Type B pancreatic cell (in vitro differentiated cells): ENCODE measurements around the gene LINC01488. TPM values are rescaled to one million over a fixed set of nuclear protein-coding genes. Genes with fewer than 3 reads are reported as not detected.

Source experiments
- DNase-seq: peaks from one replicate; pipeline ENCODE4 v3.0.0; 2021; ENCODE audit warnings: mixed read lengths; ENCODE audit not compliant: unreplicated experiment; ENCODE audit errors: extremely low spot score
- H3K27ac Mint-ChIP-seq: 2 replicates; pipeline ENCODE4 v1.8.0; 2021; ENCODE audit warnings: mild to moderate bottlenecking, mixed read lengths
- H3K27me3 Mint-ChIP-seq: 2 replicates; pipeline ENCODE4 v1.8.0; 2021; ENCODE audit warnings: mixed read lengths
- H3K36me3 Mint-ChIP-seq: 2 replicates; pipeline ENCODE4 v1.8.0; 2021; ENCODE audit warnings: mixed read lengths
- H3K4me1 Mint-ChIP-seq: one replicate; pipeline ENCODE4 v1.8.0; 2021; ENCODE audit warnings: mixed read lengths; ENCODE audit not compliant: unreplicated experiment
- H3K4me3 Mint-ChIP-seq: 2 replicates; pipeline ENCODE4 v1.8.0; 2021; ENCODE audit warnings: mild to moderate bottlenecking, mixed read lengths
- H3K9me3 Mint-ChIP-seq: 2 replicates; pipeline ENCODE4 v1.8.0; 2021; ENCODE audit warnings: mixed read lengths
- CTCF ChIP-seq: fragments of 200-600 bp; sonication (generic); conservative IDR thresholded peaks from 2 replicates; pipeline ENCODE4 v1.5.0; 2021; ENCODE audit warnings: antibody characterized with exemption, mild to moderate bottlenecking
- total RNA-seq: library from RNA; stranded (reverse); gene quantifications from 2 replicates; pipeline ENCODE4 v1.2.1, GENCODE V29; 2021; ENCODE audit warnings: low replicate concordance

LINC01488 gene
- total RNA-seq, 1 donor from 2014 or later = not detected

DNA sequence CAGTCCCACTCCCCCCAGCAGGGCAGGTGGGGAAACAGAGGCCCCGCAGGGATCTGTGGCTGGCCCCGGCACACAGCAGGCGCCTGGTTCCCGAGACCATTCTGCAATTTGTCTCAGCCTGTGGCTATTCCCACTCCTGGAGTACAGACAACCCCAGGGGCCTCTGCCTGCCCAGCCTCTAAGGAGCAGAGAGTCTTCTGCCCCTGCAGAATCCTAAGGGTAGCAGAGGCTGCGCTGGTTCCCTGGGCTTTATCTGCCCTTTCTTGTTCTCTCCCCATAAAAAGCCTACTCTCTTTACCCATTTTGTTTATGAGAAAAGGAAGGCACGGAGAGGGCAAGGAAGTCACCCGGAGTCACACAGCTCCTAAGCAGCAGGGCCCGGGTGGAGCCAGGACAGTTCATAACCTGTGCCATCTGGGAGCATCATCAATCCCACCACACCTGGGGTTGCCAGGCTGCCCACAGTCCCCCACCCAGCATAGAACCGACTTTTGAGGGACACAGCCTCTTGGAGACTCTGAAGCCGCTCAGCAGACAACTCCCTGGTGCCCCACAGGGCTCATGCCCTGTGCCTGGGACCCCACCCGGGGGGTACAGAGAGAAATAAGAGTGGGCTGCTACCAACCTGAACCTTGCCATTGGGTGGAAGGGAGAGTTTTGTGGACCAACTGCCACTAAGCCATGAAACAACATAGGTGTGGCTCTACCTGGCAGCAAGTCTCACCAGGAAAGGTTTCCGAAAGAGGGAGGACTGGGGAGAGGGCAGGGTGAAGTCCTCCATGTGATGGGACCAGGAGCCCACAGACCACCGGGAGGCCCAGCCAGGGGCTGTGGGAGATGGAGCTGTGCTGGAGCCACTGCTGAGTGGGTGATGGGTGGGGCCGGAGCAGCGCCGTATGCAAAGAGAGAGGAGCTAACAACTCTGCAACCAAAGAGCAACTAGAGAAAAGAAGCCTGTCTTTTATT is 17.2 kb upstream of the LINC01488 start:
- Mint-ChIP-seq H3K9me3 (peaks cover 8% of the 10 kb centered on the region), H3K27me3 (no peaks in the 10 kb centered on the region), H3K4me3 (no peak overlapping the region), H3K4me1 (peaks cover 23% of the 10 kb centered on the region), H3K27ac (no peak overlapping the region), H3K36me3 (no peaks in the 10 kb centered on the region)
- DNase-seq = no peak
- TF ChIP-seq CTCF = no peak

- H3K4me1 Mint-ChIP-seq = peaks cover 17% of the 10 kb centered on the region
- no peaks in the 10 kb centered on the region for H3K27me3 Mint-ChIP-seq
- H3K27ac Mint-ChIP-seq = no peak overlapping the region
- H3K4me3 Mint-ChIP-seq = no peak overlapping the region
- no peaks in the 10 kb centered on the region for H3K36me3 Mint-ChIP-seq
- no peak for DNase-seq
- no peak for TF ChIP-seq CTCF
- H3K9me3 Mint-ChIP-seq = no peaks in the 10 kb centered on the region
Measured at GRCh38 chr11:69465236-69466000, 16.0 kb upstream of the LINC01488 start.

DNA sequence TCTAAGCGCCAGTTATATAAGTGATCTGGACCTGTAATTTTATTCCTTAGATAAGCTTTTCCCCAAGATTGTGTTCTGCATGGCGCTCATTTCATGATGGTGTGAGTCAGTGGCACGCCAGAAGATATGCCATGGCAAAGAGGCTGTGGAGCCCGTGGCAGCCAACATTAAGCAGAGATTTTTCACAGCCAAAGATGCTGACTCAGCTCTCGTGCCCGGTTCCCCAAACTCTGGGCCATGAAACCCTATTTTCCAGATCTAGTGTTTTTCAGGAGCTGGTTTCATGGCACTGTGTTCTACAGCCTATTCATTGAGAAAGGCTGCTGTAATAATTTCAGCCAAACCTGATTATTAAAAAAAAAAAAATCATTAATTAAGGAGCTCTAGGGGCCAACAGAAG is 15.4 kb upstream of the LINC01488 start:
- no peak for DNase-seq
- H3K4me3 Mint-ChIP-seq = no peak overlapping the region
- no peaks in the 10 kb centered on the region for H3K27me3 Mint-ChIP-seq
- no peaks in the 10 kb centered on the region for H3K36me3 Mint-ChIP-seq
- TF ChIP-seq CTCF = no peak
- no peaks in the 10 kb centered on the region for H3K9me3 Mint-ChIP-seq
- no peak overlapping the region for H3K27ac Mint-ChIP-seq
- H3K4me1 Mint-ChIP-seq = peaks cover 17% of the 10 kb centered on the region

- Mint-ChIP-seq H3K4me3 (no peak overlapping the region), H3K27me3 (peaks cover 5% of the 10 kb centered on the region), H3K27ac (no peak overlapping the region), H3K36me3 (no peaks in the 10 kb centered on the region), H3K9me3 (no peaks in the 10 kb centered on the region), H3K4me1 (peaks cover 21% of the 10 kb centered on the region)
- TF ChIP-seq CTCF = no peak
- no peak for DNase-seq
Measured at GRCh38 chr11:69467196-69467595, 14.3 kb upstream of the LINC01488 start.

DNA sequence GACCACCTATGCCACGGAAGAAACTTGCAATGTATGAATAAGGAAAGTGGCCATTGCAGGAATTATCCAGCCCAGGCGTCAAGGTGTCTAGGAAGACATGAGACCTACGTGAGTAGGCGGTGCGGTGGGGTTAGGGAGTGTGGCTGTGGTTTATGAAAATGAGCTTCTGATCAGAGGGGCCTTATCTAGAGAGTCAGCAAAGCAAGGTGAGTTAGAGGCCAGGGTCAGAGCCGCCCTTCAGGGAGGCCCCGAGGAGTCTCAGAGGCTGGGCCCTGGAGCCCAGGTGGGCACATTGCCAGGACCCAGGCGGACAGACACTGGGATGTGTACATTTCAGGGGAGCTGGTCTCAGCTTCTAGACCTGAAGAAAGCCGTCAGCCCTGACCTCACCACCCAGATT is 13.8 kb upstream of the LINC01488 start:
- no peak for TF ChIP-seq CTCF
- Mint-ChIP-seq H3K27me3 (peaks cover 5% of the 10 kb centered on the region), H3K9me3 (no peaks in the 10 kb centered on the region), H3K36me3 (no peaks in the 10 kb centered on the region), H3K4me3 (no peak overlapping the region), H3K4me1 (peaks cover 17% of the 10 kb centered on the region), H3K27ac (peak overlapping the region; percentile 49)
- DNase-seq = no peak
